HG03280 (cell line): ENCODE data around the gene TSN.

ENCODE experiments used
- ATAC-seq: cut with Tn5 transposase; IDR thresholded peaks from one replicate; pipeline ENCODE4 v1.9.1; 2021; ENCODE audit warnings: mild to moderate bottlenecking, moderate library complexity; ENCODE audit not compliant: unreplicated experiment

The TSN gene

DNA sequence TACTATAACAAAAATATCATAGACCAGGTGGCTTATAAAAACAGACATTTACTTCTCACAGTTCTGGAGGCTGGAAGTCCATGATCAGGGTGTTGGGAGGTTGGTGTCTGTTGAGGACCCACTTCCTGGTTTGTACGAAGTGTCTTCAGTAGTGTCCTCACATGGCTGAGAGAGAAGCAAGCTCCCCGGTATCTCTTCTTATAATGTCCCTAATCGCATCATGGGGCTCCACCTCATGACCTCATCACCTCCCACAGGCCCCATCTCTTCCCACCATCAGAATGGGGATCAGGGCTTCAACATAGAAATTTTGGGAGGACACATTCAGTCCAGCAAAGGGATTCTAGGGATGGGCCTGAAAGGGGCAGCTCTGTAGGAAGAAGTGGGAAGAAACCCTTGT lies 14.0 kb upstream of the TSN start:
- ATAC-seq, result no peak

GRCh38 chr2:121746071-121746578 lies 9.3 kb upstream of the TSN start:
- ATAC-seq, result no peak

GRCh38 chr2:121748202-121748601 lies 7.2 kb upstream of the TSN start:
- ATAC-seq, result no peak

DNA sequence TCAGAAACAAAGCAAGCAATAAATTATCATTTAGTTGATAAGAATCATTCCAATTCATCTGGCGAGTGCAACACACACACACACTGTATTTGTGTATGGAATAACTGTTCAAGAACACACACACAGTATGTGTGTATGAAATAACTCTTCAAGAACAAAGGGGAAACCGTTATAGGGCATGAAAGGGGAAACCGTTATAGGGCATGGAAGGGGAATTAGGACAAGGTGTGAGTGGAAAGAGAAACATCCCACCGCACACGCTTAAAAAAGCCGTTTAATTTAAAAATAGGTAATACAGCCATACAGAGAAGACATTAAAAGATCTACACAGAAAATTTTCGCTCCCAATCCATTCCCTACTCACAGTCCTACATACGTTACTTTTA lies 607 bp upstream of the TSN start:
- ATAC-seq, result no peak

DNA sequence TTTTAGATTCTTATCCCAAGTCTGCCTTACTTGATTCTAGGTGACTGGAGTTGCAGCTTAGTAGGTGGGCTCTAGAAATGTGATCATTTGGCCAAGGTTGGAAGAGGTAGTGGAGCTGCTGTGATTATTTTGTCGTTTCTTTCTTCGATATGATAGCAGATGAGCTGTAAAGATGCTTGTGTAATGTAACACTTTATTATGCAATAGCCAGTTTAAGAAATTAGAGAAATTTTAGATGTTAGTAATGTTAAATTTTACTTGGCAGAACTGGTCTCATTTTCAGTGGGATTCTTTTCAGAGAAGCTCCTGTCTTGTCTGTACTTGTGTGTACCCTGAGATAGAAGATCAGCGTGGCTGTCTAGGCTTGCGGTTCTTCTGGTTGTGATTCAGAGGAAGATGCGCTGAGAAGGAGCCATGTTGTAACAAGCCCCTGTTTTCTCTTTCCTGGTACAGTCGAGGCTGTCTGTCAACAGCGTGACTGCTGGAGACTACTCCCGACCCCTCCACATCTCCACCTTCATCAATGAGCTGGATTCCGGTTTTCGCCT lies 9.3 kb downstream of the TSN start:
- ATAC-seq, result no peak

DNA sequence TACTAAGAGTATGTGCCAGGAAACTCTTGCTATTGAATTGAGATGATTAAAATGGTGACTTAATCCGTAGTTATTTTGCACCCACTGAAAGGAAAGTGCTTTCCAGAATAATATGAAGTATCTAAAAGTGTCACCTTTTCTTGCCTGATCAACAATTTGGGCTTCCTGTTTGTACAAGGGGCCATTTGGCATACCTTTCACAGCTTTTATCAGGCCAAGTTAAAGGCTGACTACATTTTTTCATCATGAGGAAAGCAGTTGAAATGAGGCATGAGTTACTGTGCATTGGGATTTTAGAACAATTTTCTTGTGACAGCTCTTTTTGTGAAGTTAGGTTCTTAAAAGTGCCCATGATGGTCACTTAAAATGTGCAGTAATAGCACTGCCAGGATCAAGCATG lies 11.2 kb downstream of the TSN start:
- ATAC-seq, result no peak

DNA sequence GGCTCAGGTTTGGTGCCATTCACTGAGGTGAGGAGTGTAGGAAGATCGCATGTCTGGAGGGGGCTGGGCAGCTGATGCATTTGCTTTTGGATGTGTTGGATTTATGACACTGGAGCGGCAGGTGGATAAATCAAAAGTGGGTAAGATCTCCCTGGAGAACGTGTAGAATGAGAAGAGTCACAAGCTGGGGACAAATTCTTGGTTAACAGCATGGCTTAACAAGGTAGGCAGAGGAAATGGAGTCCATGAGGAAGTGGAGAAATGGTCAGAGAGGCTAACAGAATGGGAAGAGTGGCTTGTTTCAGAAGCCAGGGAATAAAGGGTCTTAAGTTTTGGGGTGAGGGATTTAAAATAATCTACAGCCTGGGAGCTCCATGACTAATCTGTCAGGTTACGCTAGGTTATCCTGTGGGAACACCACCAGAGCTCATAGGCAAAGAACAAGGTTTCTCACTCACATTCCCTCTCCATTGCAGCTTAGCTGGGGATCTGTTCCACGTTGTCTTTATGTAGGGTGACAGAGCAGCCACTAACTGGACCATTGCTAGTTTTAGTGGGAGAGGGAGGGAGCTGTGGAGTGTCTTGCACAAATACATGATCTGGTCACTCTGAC lies 12.8 kb downstream of the TSN start:
- ATAC-seq, result no peak

- ATAC-seq, result no peak
These were observed 16.7 kb downstream of the TSN start for GRCh38 chr2:121771976-121772742.

GRCh38 chr2:121774235-121774634 lies 18.8 kb downstream of the TSN start:
- no peak for ATAC-seq

GRCh38 chr2:121776361-121776760 lies 20.9 kb downstream of the TSN start:
- no peak for ATAC-seq

GRCh38 chr2:121776885-121777698 lies 21.6 kb downstream of the TSN start:
- no peak for ATAC-seq

DNA sequence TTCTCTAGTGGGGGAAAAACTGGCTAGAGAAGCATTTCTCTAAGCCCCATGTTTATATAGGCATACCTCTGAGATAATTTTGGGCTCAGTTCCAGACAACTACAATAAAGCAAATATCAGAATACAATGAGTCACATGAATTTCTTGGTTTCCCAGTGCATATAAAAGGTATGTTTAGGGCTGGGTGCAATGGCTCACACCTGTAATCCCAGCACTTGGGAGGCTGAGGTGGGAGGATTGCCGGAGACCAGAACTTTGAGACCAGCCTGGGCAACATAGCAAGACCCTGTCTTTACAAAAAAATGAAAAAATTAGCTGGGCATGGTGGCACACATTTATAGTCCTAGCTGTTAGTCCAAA lies 22.2 kb downstream of the TSN start:
- no peak for ATAC-seq

GRCh38 chr2:121778741-121779487 lies 23.5 kb downstream of the TSN start:
- ATAC-seq, result no peak

DNA sequence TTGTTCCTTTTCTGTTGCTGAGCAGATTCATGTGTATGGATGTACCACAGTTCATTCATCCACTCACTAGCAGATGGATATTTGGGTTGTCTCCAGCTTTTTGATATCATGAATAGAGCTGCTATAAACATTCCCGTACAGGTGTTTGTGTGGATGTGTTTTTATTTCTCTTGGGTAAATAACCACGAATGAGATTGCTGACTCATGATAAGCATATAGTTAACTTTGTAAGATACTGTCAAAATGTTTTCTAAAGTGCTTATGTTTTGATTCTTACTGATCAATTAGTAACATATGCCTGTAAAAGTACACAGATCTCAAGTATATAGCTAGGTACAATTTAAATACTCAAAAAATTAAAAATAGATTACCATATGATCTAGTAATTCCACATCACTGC lies 27.7 kb downstream of the TSN start:
- ATAC-seq, result no peak

- no peak for ATAC-seq
These were observed 33.2 kb downstream of the TSN start for GRCh38 chr2:121788685-121789084.

DNA sequence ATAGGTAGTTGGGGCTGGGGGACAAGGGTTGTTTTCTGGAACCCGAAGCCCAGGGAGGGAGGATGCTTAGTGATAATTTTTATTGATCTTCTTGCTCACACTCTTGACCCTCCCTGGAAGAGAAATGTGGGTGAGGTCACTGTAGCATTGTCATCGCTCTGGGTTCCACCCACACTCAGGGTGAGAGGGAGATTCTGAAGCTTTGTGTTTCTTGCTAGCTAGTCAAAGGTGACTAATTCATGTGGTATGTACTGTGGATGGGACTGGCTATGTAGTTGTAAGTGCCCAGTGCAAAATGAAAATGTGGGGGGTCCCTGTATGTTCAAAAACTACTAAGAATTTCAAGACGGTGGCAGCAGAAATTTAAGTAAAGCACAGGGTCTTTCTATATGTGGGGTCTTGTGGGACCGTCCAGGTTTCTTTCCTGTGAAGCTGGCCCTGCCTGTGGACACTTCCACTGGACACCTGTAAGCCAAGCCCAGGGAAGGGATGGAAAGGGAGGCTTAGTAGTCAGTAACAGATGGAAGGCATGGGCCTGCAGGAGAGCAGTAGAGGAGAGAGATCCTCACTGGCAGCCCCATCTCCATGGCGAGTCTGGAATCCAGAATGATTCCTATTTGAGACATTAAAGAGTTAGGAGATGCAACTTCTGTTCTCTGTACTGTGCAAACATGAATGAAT lies 35.0 kb downstream of the TSN start:
- ATAC-seq, result no peak

DNA sequence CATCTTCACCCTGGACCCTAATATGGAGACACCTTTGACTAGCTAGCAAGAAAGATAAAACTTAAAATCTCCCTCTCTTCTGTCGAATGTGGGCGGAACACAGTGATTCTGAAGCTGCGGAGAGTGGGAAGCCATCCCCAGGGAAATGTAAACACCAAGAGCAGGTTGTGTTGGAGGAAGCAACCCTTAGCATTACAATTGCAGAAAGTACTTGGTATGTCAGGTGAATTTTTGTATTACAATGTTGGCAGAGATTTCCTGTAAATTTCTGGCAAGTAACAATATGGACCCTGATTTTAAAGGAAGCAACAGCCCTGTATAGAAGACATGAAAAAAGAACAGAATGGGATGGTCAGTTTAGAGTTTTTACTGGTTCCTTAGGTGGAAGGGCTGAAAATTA lies 35.8 kb downstream of the TSN start:
- ATAC-seq, result no peak

- ATAC-seq, result no peak
These were observed 36.4 kb downstream of the TSN start for GRCh38 chr2:121791801-121792221.

- ATAC-seq, result no peak
These were observed 38.4 kb downstream of the TSN start for GRCh38 chr2:121793816-121794215.

- no peak for ATAC-seq
These were observed 38.8 kb downstream of the TSN start for GRCh38 chr2:121794233-121794632.
